ENCODE data around the gene NME7. TPM values are rescaled to one million over a fixed set of nuclear protein-coding genes. Genes with fewer than 3 reads are reported as not detected.
"Not testable (repeated sequence)": the region's sequence is repeated elsewhere in the genome, so short reads cannot be mapped to it uniquely, and the experiment has no call there.

Gene NME7
- total RNA-seq, 1 donor from 2014 or later = 15.0 TPM

- DNase-seq (ENCODE audit: low read depth in 2 of 2) = no peak
These were observed 61.6 kb downstream of the NME7 start for GRCh38 chr1:169305948-169306347.

- no peak for DNase-seq (ENCODE audit: low read depth in 2 of 2)
These were observed 62.2 kb downstream of the NME7 start for GRCh38 chr1:169305356-169305755.

GRCh38 chr1:169300854-169301253 lies 66.7 kb downstream of the NME7 start:
- no peak for DNase-seq (ENCODE audit: low read depth in 2 of 2)

GRCh38 chr1:169298441-169298840 lies 69.2 kb downstream of the NME7 start:
- DNase-seq (ENCODE audit: low read depth in 2 of 2) = no peak

GRCh38 chr1:169295846-169296245 lies 71.8 kb downstream of the NME7 start:
- DNase-seq (ENCODE audit: low read depth in 2 of 2) = no peak

- no peak for DNase-seq (ENCODE audit: low read depth in 2 of 2)
These were observed 72.2 kb downstream of the NME7 start for GRCh38 chr1:169295425-169295824.

GRCh38 chr1:169289016-169289415 lies 78.6 kb downstream of the NME7 start:
- no peak for DNase-seq (ENCODE audit: low read depth in 2 of 2)

GRCh38 chr1:169288011-169288414 lies 79.6 kb downstream of the NME7 start:
- DNase-seq (ENCODE audit: low read depth in 2 of 2) = peak in 1 of 2 donors; percentile 6

GRCh38 chr1:169287280-169287679 lies 80.3 kb downstream of the NME7 start:
- no peak for DNase-seq (ENCODE audit: low read depth in 2 of 2)

- not testable (repeated sequence) for DNase-seq (ENCODE audit: low read depth in 2 of 2)
These were observed 86.0 kb downstream of the NME7 start for GRCh38 chr1:169281562-169281961.

GRCh38 chr1:169271098-169271497 lies 96.5 kb downstream of the NME7 start:
- DNase-seq (ENCODE audit: low read depth in 2 of 2) = no peak

GRCh38 chr1:169266133-169266532 lies 101.5 kb downstream of the NME7 start:
- DNase-seq (ENCODE audit: low read depth in 2 of 2) = no peak

- DNase-seq (ENCODE audit: low read depth in 2 of 2) = no peak
These were observed 104.5 kb downstream of the NME7 start for GRCh38 chr1:169263059-169263458.

- DNase-seq (ENCODE audit: low read depth in 2 of 2) = no peak
These were observed 105.7 kb downstream of the NME7 start for GRCh38 chr1:169261884-169262283.

GRCh38 chr1:169260478-169261151 lies 107.0 kb downstream of the NME7 start:
- DNase-seq (ENCODE audit: low read depth in 2 of 2) = no peak

- DNase-seq (ENCODE audit: low read depth in 2 of 2) = no peak
These were observed 107.8 kb downstream of the NME7 start for GRCh38 chr1:169259816-169260215.

- no peak for DNase-seq (ENCODE audit: low read depth in 2 of 2)
These were observed 116.8 kb downstream of the NME7 start for GRCh38 chr1:169250795-169251194.

GRCh38 chr1:169250022-169250421 lies 117.6 kb downstream of the NME7 start:
- DNase-seq (ENCODE audit: low read depth in 2 of 2) = peak in 1 of 2 donors; percentile 52

- DNase-seq (ENCODE audit: low read depth in 2 of 2) = no peak
These were observed 118.0 kb downstream of the NME7 start for GRCh38 chr1:169249611-169250010.

- no peak for DNase-seq (ENCODE audit: low read depth in 2 of 2)
These were observed 121.9 kb downstream of the NME7 start for GRCh38 chr1:169245706-169246105.

- peak in 1 of 2 donors; percentile 58 for DNase-seq (ENCODE audit: low read depth in 2 of 2)
These were observed 127.0 kb downstream of the NME7 start for GRCh38 chr1:169240449-169241232.

- no peak for DNase-seq (ENCODE audit: low read depth in 2 of 2)
These were observed 130.7 kb downstream of the NME7 start for GRCh38 chr1:169236880-169237279.

GRCh38 chr1:169236143-169236542 lies 131.5 kb downstream of the NME7 start:
- DNase-seq (ENCODE audit: low read depth in 2 of 2) = peak in 1 of 2 donors; percentile 3
